ENCODE data around the gene INPPL1. TPM values are rescaled to one million over a fixed set of nuclear protein-coding genes. Genes with fewer than 3 reads are reported as not detected.

INPPL1 gene
- total and polyA plus RNA-seq, 2 of the 13 experiments (the other 11 are each of a cell fraction or from before 2014, with no cell fraction given): 29.1 to 66.9 TPM

GRCh38 chr11:72222907-72223614, 1.5 kb upstream of the INPPL1 start (continued):
- TF ChIP-seq ZFP91 (CRISPR knock-in tag; IDR thresholded peaks at IDR 0.05; ENCODE audit: borderline replicate concordance) (peak; percentile 100), ZNF691 (CRISPR knock-in tag; IDR thresholded peaks at IDR 0.05; ENCODE audit: borderline replicate concordance, low read depth) (no peak), ZBTB1 (CRISPR knock-in tag; IDR thresholded peaks at IDR 0.05; ENCODE audit: borderline replicate concordance) (no peak), ZNF841 (CRISPR knock-in tag; IDR thresholded peaks at IDR 0.05; ENCODE audit: borderline replicate concordance) (no peak), ZBTB34 (CRISPR knock-in tag; IDR thresholded peaks at IDR 0.05) (no peak), FOXJ3 (CRISPR knock-in tag; IDR thresholded peaks at IDR 0.05; ENCODE audit: borderline replicate concordance) (no peak), ZNF253 (CRISPR knock-in tag; IDR thresholded peaks at IDR 0.05; ENCODE audit: borderline replicate concordance) (no peak), PITX1 (CRISPR knock-in tag; IDR thresholded peaks at IDR 0.05) (no peak), ZXDC (CRISPR knock-in tag; IDR thresholded peaks at IDR 0.05) (no peak), DDIT3 (CRISPR knock-in tag; IDR thresholded peaks at IDR 0.05) (no peak), TFDP1 (CRISPR knock-in tag; IDR thresholded peaks at IDR 0.05; ENCODE audit: borderline replicate concordance) (no peak), ZSCAN21 (CRISPR knock-in tag; IDR thresholded peaks at IDR 0.05; ENCODE audit: borderline replicate concordance) (0 out of 2 replicates have a peak, but pooled peaks have one; percentile 17), ZFP90 (CRISPR knock-in tag; IDR thresholded peaks at IDR 0.05; ENCODE audit: borderline replicate concordance) (no peak), ZNF749 (CRISPR knock-in tag; IDR thresholded peaks at IDR 0.05; ENCODE audit: borderline replicate concordance) (no peak), TFE3 (CRISPR knock-in tag; IDR thresholded peaks at IDR 0.05) (no peak), NFIC (IDR thresholded peaks at IDR 0.05; ENCODE audit: low read length) (no peak), NR3C1 (CRISPR knock-in tag; IDR thresholded peaks at IDR 0.05) (no peak), ZNF225 (CRISPR knock-in tag; IDR thresholded peaks at IDR 0.05) (no peak), ZNF747 (CRISPR knock-in tag; IDR thresholded peaks at IDR 0.05; ENCODE audit: borderline replicate concordance) (no peak)
